Pancreas (tissue), 10 donors: Measurements from ENCODE around the gene DYNC2I2. TPM values are rescaled to one million over a fixed set of nuclear protein-coding genes. Genes with fewer than 3 reads are reported as not detected.
"Not testable (repeated sequence)": the region's sequence is repeated elsewhere in the genome, so short reads cannot be mapped to it uniquely, and the experiment has no call there.

ENCODE experiments used
- ATAC-seq, 4 donors: fragments of 200-7000 bp; cut with Tn5 transposase; one replicate each; pipeline versions ENCODE4 v1.8.0 to v1.9.1; 2020; ENCODE audit warnings: mild to moderate bottlenecking in 4 of 4, moderate library complexity in 4 of 4
- DNase-seq, 6 donors: peaks; one replicate each; pipeline ENCODE4 v3.0.0-alpha.2; 2020
- FAIRE-seq: peaks from 2 replicates; lab custom pipeline; 2012; peaks lifted over from hg19 to GRCh38; lab: Jason Lieb, UNC
- H3K27ac ChIP-seq, 4 donors: fragments of 200-600 bp; sonication (generic); 1 replicate in 3 of 4; 2 replicates in 1 of 4; pipeline versions ENCODE4 v1.5.0 to v1.8.0; 2020
- H3K27me3 ChIP-seq, 4 donors: fragments of 200-600 bp; one replicate each; pipeline ENCODE4 v1.8.0; 2021
- H3K36me3 ChIP-seq, 3 donors: fragments of 200-600 bp; sonication (generic) in 1 of 3; one replicate each; pipeline versions ENCODE4 v1.5.0 to v1.8.0; 2020 to 2021
- H3K4me1 ChIP-seq, 3 donors: fragments of 200-600 bp; one replicate each; pipeline ENCODE4 v1.8.0; 2021
- H3K4me3 ChIP-seq, 4 donors: fragments of 200-600 bp; sonication (generic) in 2 of 4; one replicate each; pipeline versions ENCODE4 v1.5.0 to v1.8.0; 2020 to 2021
- H3K9me3 ChIP-seq, 4 donors: fragments of 200-600 bp; one replicate each; pipeline ENCODE4 v1.8.0; 2021
- WGBS, 2 donors: extraction: QIAGEN DNeasy Blood & Tissue Kit; methylation state at CpG; one replicate each; pipeline ENCODE4 v1.1.7; 2013; 5-methylcytosine and 5-hydroxymethylcytosine counted together
- intact Hi-C, 3 donors: fragments of 100-400 bp; cut with DNase I; formaldehyde crosslinking; loops; one replicate each; pipeline versions ENCODE4 v1.11.1 to v1.14.2; 2022
- polyA plus RNA-seq, 2 donors: library from polyadenylated mRNA; stranded (reverse); fragments of 200-250 nt; gene quantifications; one replicate each; pipeline ENCODE4 v1.2.3, GENCODE V29; 2013
- total RNA-seq, 6 donors: library from RNA; stranded (reverse); fragmentation: NEBNext Ultra II Directional in 4 of 6; extraction: Animal tissue kit (Norgen Biotek cat#: 25700) in 4 of 6; gene quantifications; one replicate each; pipeline versions ENCODE4 v1.2.1 to v1.2.4, GENCODE V29; 2021 to 2023
- TF ChIP-seq, protein P1 (sequence below), 4 donors: fragments of 200-600 bp; sonication (generic) in 3 of 4; IDR thresholded peaks; one replicate each; pipeline versions ENCODE4 v1.5.0 to v1.8.0; 2021; ENCODE audit warnings: antibody characterized with exemption in 4 of 4
- donor health status: healthy with polysubstance abuse.
- donor health status: DM: no; HTN: no; CAD: no; lungs with moderate emphysema.
- donor health status: DM: no; HTN: no; CAD: no.
- donor health status: control.
- donor health status: control.
- donor health status: Bipolar disorder and iron deficiency.
- donor health status: DM: yes; HTN: yes; CAD: no.
- donor health status: DM: no; HTN: no; CAD: no.
- donor health status: DM: no; HTN: no; CAD: no.
- donor health status: DM: yes; HTN: yes; CAD: no.

Gene DYNC2I2
- total and polyA plus RNA-seq, 8 donors, result 19.5 to 90.3 (median 21.7) TPM

DNA sequence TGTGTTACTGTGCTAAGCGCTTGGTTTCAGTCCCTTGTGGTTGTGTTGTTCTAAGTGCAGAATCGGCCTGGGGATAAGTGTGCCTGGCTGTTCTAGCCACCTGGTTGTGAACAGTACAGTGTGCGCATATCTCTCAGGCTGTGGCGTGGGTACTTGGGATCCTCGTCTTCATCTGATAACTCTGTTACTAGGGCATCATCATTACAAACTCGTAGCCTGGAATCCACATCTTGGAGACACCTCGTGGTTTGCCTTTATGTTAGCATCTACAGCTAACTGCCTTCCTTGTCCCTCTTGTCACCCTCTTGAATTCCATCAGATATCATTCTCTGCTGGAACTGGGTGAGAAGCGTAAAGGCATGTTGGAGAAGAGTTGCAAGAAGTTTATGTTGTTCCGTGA is 62.8 kb downstream of the DYNC2I2 start:
- no peaks in the 10 kb centered on the region for H3K9me3 ChIP-seq
- FAIRE-seq (no peak), DNase-seq (no peak), ATAC-seq (no peak)
- TF ChIP-seq, protein P1, sequence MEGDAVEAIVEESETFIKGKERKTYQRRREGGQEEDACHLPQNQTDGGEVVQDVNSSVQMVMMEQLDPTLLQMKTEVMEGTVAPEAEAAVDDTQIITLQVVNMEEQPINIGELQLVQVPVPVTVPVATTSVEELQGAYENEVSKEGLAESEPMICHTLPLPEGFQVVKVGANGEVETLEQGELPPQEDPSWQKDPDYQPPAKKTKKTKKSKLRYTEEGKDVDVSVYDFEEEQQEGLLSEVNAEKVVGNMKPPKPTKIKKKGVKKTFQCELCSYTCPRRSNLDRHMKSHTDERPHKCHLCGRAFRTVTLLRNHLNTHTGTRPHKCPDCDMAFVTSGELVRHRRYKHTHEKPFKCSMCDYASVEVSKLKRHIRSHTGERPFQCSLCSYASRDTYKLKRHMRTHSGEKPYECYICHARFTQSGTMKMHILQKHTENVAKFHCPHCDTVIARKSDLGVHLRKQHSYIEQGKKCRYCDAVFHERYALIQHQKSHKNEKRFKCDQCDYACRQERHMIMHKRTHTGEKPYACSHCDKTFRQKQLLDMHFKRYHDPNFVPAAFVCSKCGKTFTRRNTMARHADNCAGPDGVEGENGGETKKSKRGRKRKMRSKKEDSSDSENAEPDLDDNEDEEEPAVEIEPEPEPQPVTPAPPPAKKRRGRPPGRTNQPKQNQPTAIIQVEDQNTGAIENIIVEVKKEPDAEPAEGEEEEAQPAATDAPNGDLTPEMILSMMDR (IDR thresholded peaks at IDR 0.05), result no peak
- intact Hi-C loops, result no loop called here
- H3K4me1 ChIP-seq, result no peaks in the 10 kb centered on the region
- peaks cover 5 to 79% (median 34%) of the 10 kb centered on the region in 3 donors for H3K36me3 ChIP-seq
- no peak overlapping the region for H3K4me3 ChIP-seq
- no peaks in the 10 kb centered on the region for H3K27me3 ChIP-seq
- no peak overlapping the region for H3K27ac ChIP-seq
- 90% methylated on average over 9 of the region's 9 CpGs for WGBS, 2 donors

GRCh38 chr9:128593039-128593438 is 63.6 kb downstream of the DYNC2I2 start:
- FAIRE-seq (no peak), ATAC-seq (no peak), DNase-seq (no peak)
- TF ChIP-seq, protein P1 (IDR thresholded peaks at IDR 0.05), result no peak
- no peaks in the 10 kb centered on the region for H3K27me3 ChIP-seq
- no peaks in the 10 kb centered on the region for H3K4me1 ChIP-seq
- H3K36me3 ChIP-seq, result peaks cover 5 to 77% (median 31%) of the 10 kb centered on the region in 3 donors
- H3K9me3 ChIP-seq, result no peaks in the 10 kb centered on the region
- H3K4me3 ChIP-seq, result no peak overlapping the region
- WGBS, 2 donors, result 75 to 84% methylated on average over 6 of the region's 6 CpGs
- H3K27ac ChIP-seq, result no peak overlapping the region
- intact Hi-C loops, result no loop called here

DNA sequence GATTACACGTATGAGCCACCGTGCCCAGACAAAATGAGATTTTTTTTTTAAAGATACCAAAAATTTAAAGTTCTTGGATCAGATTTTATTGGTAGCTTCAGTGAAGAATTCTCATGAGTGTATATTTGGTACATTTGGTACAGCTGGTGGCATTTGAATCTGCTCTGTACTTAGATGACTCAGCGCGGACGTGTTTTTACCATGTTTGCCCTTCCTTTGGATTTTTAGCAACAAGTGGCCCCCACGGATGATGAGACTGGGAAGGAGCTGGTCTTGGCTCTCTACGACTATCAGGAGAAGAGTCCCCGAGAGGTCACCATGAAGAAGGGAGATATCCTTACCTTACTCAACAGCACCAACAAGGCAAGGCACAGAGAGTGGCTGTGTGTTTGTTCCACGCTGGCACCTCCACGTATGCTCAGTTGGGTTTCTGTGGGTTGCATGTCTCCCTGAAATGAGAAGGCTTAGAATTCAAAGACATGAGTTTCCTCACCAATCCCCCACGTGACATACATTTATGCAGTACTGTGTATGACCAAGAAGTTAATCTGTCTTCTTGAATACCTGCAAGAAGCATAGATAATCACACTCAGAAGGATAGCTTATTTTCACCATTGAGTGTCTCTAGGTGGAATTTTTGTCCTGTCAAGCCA is 67.9 kb downstream of the DYNC2I2 start:
- H3K9me3 ChIP-seq, result no peaks in the 10 kb centered on the region
- 93 to 97% methylated on average over 11 of the region's 11 CpGs for WGBS, 2 donors
- H3K4me1 ChIP-seq, result no peaks in the 10 kb centered on the region
- no peak overlapping the region for H3K4me3 ChIP-seq
- DNase-seq, result no peak
- FAIRE-seq, result no peak
- TF ChIP-seq, protein P1 (IDR thresholded peaks at IDR 0.05), result no peak
- no peak overlapping the region for H3K27ac ChIP-seq
- intact Hi-C loops, result no loop called here
- no peak for ATAC-seq
- H3K27me3 ChIP-seq, result no peaks in the 10 kb centered on the region
- peaks cover 0 to 85% (median 33%) of the 10 kb centered on the region in 3 donors for H3K36me3 ChIP-seq

DNA sequence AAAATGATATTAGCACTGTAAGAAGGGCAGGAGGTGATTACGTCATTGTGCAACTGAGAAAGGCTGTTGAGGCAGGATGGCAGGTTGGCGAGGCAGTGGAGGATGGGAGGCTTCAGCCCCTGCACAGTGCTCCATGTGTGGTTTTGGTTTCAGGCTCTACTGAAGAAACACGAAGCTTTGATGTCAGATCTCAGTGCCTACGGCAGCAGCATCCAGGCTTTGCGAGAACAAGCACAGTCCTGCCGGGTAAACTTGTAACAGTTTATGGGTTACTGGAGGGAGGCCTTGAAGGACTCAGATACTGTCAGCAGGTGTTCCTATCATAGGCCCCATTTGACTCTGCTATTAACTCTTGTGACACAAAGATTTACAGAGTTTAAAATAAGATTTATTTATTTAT is 69.2 kb downstream of the DYNC2I2 start:
- Histone ChIP-seq H3K4me3 (no peak overlapping the region), H3K36me3 (peaks cover 5 to 85% (median 35%) of the 10 kb centered on the region in 3 donors), H3K27me3 (no peaks in the 10 kb centered on the region), H3K9me3 (no peaks in the 10 kb centered on the region), H3K27ac (no peak overlapping the region), H3K4me1 (no peaks in the 10 kb centered on the region)
- FAIRE-seq (no peak), ATAC-seq (no peak), DNase-seq (no peak)
- TF ChIP-seq, protein P1 (IDR thresholded peaks at IDR 0.05), result no peak
- WGBS, 2 donors, result 69 to 72% methylated on average over 6 of the region's 6 CpGs
- intact Hi-C loops, result no loop called here

DNA sequence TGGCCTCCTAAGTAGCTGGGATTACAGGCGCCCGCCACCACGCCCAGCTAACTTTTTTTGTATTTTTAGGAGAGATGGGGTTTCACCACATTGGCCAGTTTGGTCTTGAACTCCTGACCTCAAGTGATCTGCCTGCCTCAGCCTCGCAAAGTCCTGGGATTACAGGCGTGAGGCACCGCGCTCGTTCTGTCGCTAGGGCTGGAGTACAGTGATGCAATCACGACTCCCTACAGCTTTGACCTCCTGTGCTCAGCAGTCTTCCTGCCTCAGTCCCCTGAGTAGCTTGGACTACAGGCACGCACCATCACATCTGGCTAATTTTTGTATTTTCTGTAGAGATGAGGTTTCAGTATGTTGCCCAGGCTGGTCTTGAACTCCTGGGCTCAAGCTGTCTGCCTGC is 69.7 kb downstream of the DYNC2I2 start:
- FAIRE-seq, H3K9me3 ChIP-seq, DNase-seq, H3K27ac ChIP-seq, H3K27me3 ChIP-seq, ATAC-seq, intact Hi-C loops, H3K4me1 ChIP-seq, H3K4me3 ChIP-seq: not testable (repeated sequence)
- 91 to 92% methylated on average over 11 of the region's 11 CpGs for WGBS, 2 donors
- H3K36me3 ChIP-seq, result peaks cover 6 to 85% (median 36%) of the 10 kb centered on the region in 3 donors

DNA sequence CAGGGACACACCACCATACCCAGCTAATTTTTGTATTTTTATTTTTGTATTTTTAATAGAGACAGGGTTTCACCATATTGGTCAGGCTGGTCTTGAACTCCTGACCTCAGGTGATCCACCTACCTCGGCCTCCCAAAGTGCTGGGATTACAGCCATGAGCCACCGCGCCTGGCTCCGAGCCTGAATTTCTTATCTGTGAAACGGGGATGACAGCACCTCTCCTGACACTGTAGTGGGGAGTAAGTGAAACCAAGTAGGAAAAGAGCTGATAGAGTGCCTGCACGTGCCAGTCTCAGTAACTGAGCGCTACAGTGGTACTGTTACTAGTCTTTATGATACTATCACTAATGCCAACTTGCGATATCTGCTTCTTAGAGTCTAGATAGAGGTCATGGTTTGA is 71.5 kb downstream of the DYNC2I2 start:
- 72 to 75% methylated on average over 8 of the region's 8 CpGs for WGBS, 2 donors
- ATAC-seq, result not testable (repeated sequence)

More for the DNA sequence above, 71.5 kb downstream of the DYNC2I2 start:
- DNase-seq, H3K27me3 ChIP-seq, H3K9me3 ChIP-seq, intact Hi-C loops, H3K27ac ChIP-seq, H3K4me3 ChIP-seq, FAIRE-seq, H3K4me1 ChIP-seq: not testable (repeated sequence)
- peaks cover 6 to 90% (median 50%) of the 10 kb centered on the region in 3 donors for H3K36me3 ChIP-seq
